GM19324 (cell line): ENCODE data around the gene UGT1A8.
"Not testable (repeated sequence)": the region's sequence is repeated elsewhere in the genome, so short reads cannot be mapped to it uniquely, and the experiment has no call there.

Experiments
- ATAC-seq: cut with Tn5 transposase; IDR thresholded peaks from one replicate; pipeline ENCODE4 v1.9.1; 2021; ENCODE audit warnings: mild to moderate bottlenecking, moderate library complexity; ENCODE audit not compliant: unreplicated experiment, low FRiP score

Gene UGT1A8

GRCh38 chr2:233617476-233617875 is at the start of gene UGT1A8:
Gene UGT1A8, plus strand, starts transcription at chr2:233617633. Its CDS starts 75 bp downstream, at chr2:233617708.
- ATAC-seq = not testable (repeated sequence)

DNA sequence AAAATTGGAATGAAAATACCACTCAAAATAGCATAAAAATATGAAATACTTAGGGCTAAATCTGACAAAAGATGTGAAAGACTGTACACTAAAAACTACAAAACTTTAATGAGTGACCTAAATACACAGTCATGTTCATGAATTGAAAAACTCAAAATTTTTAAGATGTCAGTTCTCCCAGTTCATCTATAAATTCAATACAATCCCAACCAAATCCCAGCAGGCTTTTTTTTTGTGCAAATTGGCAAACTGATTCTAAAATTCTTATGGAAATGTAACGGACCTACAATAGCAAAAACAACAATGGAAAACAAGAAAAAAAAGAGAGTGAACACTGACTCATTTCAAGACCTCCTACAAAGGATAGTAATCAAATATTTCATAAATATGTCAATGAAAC is 46.4 kb upstream of the UGT1A8 start:
- ATAC-seq = no peak

GRCh38 chr2:233571462-233571861 is 46.0 kb upstream of the UGT1A8 start:
- no peak for ATAC-seq

DNA sequence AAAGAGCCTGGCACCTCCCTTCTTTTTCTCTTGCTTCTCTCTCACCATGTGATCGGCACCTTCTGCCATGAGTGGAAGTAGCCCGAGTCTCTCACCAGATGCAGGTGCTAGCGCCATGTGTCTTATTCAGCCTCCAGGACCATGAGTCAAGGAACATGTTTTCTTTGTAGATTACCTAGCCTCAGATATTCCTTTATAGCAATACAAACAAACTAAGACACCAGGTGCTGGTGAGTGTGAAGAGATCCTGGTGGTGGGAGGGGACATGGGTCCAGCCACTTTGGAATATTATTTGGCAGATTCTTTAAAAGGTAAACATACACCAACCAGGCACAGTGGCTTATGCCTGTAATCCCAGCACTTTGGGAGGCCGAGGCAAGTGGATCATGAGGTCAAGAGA is 45.0 kb upstream of the UGT1A8 start:
- ATAC-seq = no peak

GRCh38 chr2:233577341-233577740 is 40.1 kb upstream of the UGT1A8 start:
- not testable (repeated sequence) for ATAC-seq

- ATAC-seq = not testable (repeated sequence)
These were observed 34.0 kb upstream of the UGT1A8 start for GRCh38 chr2:233583217-233583965.

- no peak for ATAC-seq
These were observed 33.2 kb upstream of the UGT1A8 start for GRCh38 chr2:233584210-233584609.

DNA sequence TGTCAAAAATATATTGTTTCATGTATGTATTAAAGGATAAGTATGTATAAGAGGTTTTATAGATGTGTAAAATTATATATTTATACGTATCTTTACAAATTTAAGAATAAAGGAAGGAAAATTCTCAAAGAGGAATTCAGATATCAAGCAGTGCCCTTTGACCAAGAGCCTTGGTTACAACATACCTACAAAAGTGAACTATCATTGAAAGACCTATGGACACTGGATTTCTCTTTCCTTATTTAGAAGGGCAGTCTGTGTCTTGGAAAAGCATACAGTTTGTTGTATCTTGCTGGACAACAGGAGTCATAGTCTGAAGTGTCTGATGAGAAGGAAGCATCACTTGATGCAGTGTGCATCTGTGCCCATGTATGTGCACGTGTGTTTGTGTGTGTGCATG is 29.0 kb upstream of the UGT1A8 start:
- ATAC-seq = no peak

GRCh38 chr2:233592706-233593105 is 24.7 kb upstream of the UGT1A8 start:
- ATAC-seq = not testable (repeated sequence)

DNA sequence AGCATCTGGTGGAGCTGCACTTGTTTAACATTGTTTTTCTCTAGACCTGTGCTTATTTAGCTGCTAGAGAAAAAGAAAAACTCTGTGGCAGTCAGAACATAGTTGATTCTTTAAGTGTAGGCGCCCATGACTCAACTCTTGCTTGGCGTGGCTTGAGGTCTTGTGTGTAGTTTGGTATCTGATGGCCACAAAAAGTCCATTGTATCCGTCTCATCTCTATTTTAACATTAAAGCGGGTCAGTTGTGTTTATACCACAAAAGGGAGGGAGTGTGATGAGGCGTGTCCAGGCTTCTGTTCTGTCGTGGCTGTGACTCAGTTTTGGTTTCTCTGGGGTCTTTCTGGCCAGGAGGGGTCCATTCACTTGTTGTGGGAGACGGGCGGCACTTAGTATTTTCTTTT is 24.2 kb upstream of the UGT1A8 start:
- ATAC-seq = no peak

GRCh38 chr2:233597522-233597921 is 19.9 kb upstream of the UGT1A8 start:
- no peak for ATAC-seq

- ATAC-seq = no peak
These were observed 18.5 kb upstream of the UGT1A8 start for GRCh38 chr2:233598952-233599351.

- ATAC-seq = no peak
These were observed 17.0 kb upstream of the UGT1A8 start for GRCh38 chr2:233600386-233600785.

GRCh38 chr2:233602076-233602475 is 15.4 kb upstream of the UGT1A8 start:
- ATAC-seq = no peak

DNA sequence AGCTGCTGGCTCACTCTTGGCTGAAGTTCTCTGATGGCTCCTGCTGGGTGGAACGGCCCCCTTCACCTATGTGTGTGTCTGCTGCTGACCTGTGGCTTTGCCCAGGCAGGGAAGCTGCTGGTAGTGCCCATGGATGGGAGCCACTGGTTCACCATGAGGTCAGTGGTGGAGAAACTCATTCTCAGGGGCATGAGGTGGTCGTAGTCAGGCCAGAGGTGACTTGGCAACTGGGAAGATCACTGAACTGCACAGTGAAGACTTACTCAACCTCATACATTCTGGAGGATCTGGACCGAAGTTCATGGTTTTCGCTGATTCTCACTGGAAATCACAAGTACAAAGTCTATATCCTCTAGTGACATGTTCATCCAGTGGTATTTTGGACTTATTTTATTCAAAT is 13.9 kb upstream of the UGT1A8 start:
- no peak for ATAC-seq

GRCh38 chr2:233604826-233605225 is 12.6 kb upstream of the UGT1A8 start:
- no peak for ATAC-seq

DNA sequence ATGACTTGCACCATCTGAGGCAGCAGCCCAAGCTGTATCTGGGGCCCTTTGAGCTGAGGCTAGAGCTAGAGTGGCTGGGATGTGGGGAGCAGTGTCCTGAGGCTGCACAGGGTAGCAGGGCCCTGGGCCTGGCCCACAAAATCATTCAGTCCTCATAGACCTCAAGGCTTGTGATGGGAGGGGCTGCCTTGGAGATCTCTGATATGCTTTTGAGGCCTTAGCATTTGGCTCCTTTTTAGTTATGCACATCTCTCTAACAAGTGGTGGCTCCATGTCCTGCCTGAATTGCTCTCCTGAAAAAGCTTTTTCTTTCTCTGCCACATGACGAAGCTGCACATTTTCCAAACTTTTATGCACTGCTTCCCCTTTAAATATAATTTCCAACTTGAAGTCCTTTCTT is 11.8 kb upstream of the UGT1A8 start:
- ATAC-seq = no peak

DNA sequence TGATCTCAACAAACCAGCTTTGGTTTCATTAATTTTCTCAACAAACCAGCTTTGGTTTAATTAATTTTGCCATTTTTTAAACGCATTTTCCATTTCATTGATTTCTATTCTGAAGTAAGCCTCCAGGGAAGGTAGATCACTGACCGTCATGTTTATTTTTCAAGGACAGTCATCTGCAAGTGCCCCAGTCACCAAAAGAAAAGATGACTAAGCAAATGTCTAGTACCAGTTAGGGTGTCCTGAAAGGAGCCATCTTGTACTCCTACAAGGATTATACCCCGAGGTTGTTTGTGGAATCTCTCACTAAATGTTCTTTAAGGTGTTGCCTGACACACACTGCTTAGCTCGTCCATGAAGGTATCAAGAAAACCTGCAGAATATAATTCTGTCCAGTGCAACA is 6.1 kb upstream of the UGT1A8 start:
- no peak for ATAC-seq

DNA sequence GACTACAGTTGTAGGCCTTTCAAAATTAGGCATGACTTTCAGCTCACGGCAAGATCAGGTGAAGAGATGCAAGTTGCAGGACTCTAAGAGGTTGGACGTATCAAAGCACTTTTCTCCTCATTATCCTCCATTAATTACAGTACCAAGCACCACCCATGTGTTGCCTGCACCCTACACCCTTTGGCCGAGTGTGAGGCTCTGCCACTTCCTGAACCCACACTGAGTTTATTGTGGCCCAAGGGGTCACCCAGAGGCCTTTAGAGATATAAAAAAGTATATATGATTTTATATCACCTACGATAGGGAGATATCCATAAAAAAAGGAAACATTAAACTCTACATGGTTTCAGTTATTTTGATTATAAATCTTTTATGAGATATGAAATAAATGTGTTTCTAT is 2.8 kb downstream of the UGT1A8 start:
- ATAC-seq = no peak

DNA sequence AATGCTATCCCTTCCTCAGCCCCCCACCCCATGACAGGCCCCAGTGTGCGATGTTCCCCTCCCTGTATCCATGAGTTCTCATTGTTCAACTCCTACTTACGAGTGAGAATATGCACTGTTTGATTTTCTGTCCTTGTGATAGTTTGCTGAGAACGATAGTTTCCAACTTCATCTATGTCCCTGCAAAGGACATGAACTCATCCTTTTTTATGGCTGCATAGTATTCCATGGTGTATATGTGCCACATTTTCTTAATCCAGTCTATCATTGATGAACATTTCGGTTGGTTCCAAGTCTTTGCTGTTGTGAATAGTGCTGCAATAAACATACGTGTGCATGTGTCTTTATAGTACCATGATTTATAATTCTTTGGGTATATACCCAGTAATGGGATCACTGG is 4.4 kb downstream of the UGT1A8 start:
- not testable (repeated sequence) for ATAC-seq

DNA sequence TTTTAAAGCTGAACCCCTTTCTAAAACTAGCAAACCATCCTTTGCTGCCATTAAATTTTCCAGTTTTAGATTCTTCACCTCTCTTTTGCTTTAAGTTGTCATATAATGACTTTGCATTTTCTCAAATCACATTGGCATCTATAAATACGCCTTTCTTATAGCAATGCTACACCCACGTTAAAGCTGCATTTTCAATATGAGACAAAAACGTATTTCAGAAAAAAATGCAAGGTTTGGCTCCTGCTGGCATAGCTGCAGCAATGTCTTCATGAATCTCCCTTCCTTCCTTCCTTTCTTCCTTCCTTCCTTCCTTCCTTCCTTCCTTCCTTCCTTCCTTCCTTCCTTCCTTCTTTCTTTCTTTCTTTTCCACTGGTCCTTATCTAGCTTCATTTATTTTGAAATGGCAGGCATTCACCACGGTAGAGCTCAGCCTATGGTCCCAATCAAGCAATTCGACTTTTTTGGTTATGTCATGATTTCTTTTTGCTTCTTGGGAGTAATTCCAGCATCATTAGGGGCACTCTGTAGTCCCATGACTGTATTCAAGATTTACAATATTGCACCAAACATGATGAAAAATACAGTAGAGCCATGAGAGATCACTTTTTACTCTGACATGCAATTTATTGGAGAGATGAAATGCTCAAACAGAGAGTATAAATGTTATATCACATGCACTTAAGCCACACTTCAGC is 10.0 kb downstream of the UGT1A8 start:
- ATAC-seq = no peak

DNA sequence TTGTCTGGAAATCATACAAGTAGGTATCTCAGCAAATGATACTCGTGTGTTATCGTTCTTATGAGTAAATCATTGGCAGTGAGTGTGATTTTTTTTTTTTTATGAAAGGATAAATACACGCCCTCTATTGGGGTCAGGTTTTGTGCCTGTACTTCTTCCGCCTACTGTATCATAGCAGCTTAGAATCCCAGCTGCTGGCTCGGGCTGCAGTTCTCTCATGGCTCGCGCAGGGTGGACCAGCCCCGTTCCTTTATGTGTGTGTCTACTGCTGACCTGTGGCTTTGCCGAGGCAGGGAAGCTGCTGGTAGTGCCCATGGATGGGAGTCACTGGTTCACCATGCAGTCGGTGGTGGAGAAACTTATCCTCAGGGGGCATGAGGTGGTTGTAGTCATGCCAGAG is 18.9 kb downstream of the UGT1A8 start, which contains the start of gene UGT1A10:
TSS of gene UGT1A10 (plus strand) at position 143 of the 400 bp plus-strand sequence. CDS start at position 218, 75 bp downstream.
- not testable (repeated sequence) for ATAC-seq
